OCI-LY7 (cell line): ENCODE data around the gene GPATCH2. TPM values are rescaled to one million over a fixed set of nuclear protein-coding genes. Genes with fewer than 3 reads are reported as not detected.

Experiments
- Bru-seq: library from RNA; stranded (reverse); fragments of 400-500 nt; gene quantifications from one replicate; lab custom pipeline; 2021; lab: Mats Ljungman, UMichigan
- BruChase-seq, 2 experiments: library from RNA; stranded (reverse); fragments of 400-500 nt; gene quantifications; one replicate each; lab custom pipeline; 2021; lab: Mats Ljungman, UMichigan
- BruUV-seq: library from RNA; stranded (reverse); fragments of 400-500 nt; replicated peaks from 2 replicates; lab custom pipeline; 2021; lab: Mats Ljungman, UMichigan
- CTCF ChIA-PET: fragments of 300-600 bp; sonication (Branson Sonifier 250); formaldehyde crosslinking; loops from one replicate; lab custom pipeline; 2022; ENCODE audit warnings: antibody characterized with exemption; ENCODE audit not compliant: unreplicated experiment; lab: Charles Lee
- POLR2A ChIA-PET: fragments of 300-600 bp; sonication (Branson Sonifier 250); formaldehyde crosslinking; loops from one replicate; lab custom pipeline; 2022; ENCODE audit warnings: antibody characterized with exemption; lab: Charles Lee
- DNase-seq: peaks from one replicate; pipeline ENCODE4 v3.0.0-alpha.2; 2015; ENCODE audit warnings: low spot score
- H2AFZ ChIP-seq: fragments of 200-600 bp; sonication (generic), shearing (Covaris generic); 2 replicates; pipeline ENCODE4 v1.6.1; 2014; ENCODE audit warnings: mild to moderate bottlenecking, antibody characterized with exemption, low read length, moderate library complexity
- H3K27ac ChIP-seq: fragments of 200-600 bp; sonication (generic); 2 replicates; pipeline ENCODE4 v1.5.1; 2014; ENCODE audit warnings: mixed run types, low read depth, mild to moderate bottlenecking, moderate library complexity, low read length, inconsistent platforms; ENCODE audit not compliant: poor library complexity, severe bottlenecking
- H3K36me3 ChIP-seq: fragments of 200-600 bp; sonication (generic); 2 replicates; pipeline ENCODE4 v1.6.1; 2014; ENCODE audit warnings: mild to moderate bottlenecking, antibody characterized with exemption, low read length, moderate library complexity, mixed read lengths; ENCODE audit not compliant: insufficient read depth
- H3K4me1 ChIP-seq: fragments of 200-600 bp; sonication (generic); 2 replicates; pipeline ENCODE4 v1.5.1; 2014; ENCODE audit warnings: mild to moderate bottlenecking, low read length; ENCODE audit not compliant: insufficient read depth, poor library complexity, severe bottlenecking
- H3K4me2 ChIP-seq: fragments of 200-600 bp; sonication (generic); 2 replicates; pipeline ENCODE4 v1.6.1; 2014; ENCODE audit warnings: mild to moderate bottlenecking, low read length
- H3K4me3 ChIP-seq: fragments of 200-600 bp; sonication (generic); 2 replicates; pipeline ENCODE4 v1.5.1; 2014; ENCODE audit warnings: mild to moderate bottlenecking, low read depth, low read length; ENCODE audit not compliant: poor library complexity, severe bottlenecking
- H3K79me2 ChIP-seq: fragments of 200-600 bp; sonication (generic); 2 replicates; pipeline ENCODE4 v1.6.1; 2016; ENCODE audit warnings: low read depth, mild to moderate bottlenecking, low read length, moderate library complexity, mixed read lengths; ENCODE audit not compliant: insufficient read depth
- H3K9me2 ChIP-seq: fragments of 200-600 bp; sonication (generic); 2 replicates; pipeline ENCODE4 v1.6.1; 2016; ENCODE audit warnings: mild to moderate bottlenecking, low read length, mixed read lengths; ENCODE audit not compliant: insufficient read depth
- H3K9me3 ChIP-seq: fragments of 200-600 bp; sonication (generic); 2 replicates; pipeline ENCODE4 v1.6.1; 2014; ENCODE audit warnings: mild to moderate bottlenecking, mixed run types, low read length, mixed read lengths
- H4K20me1 ChIP-seq: fragments of 200-600 bp; sonication (generic); 2 replicates; pipeline ENCODE4 v1.6.1; 2014; ENCODE audit warnings: mild to moderate bottlenecking, antibody characterized with exemption, low read length, moderate library complexity, mixed read lengths; ENCODE audit not compliant: insufficient read depth
- EZH2phosphoT487 ChIP-seq: fragments of 200-600 bp; sonication (generic); IDR thresholded peaks from 2 replicates; pipeline ENCODE4 v1.6.1; 2018; ENCODE audit warnings: low read depth, borderline replicate concordance, mild to moderate bottlenecking, mixed run types, antibody characterized with exemption, low read length, moderate library complexity, mixed read lengths
- intact Hi-C: fragments of 100-400 bp; cut with micrococcal nuclease; formaldehyde crosslinking; loops from one replicate; pipeline ENCODE4 v1.10.0; 2022; ENCODE audit not compliant: unreplicated experiment
- long read RNA-seq: library from polyadenylated mRNA; stranded (forward); transcript quantifications from one replicate; pipeline ENCODE4 v2.0.0, GENCODE V29; 2022
- total RNA-seq, 2 experiments: library from RNA; depleted of rRNA in 1 of 2; stranded (reverse); fragments of >200 nt in 1 of 2; shearing (Covaris generic) in 1 of 2; gene quantifications; 2 replicates each; pipeline ENCODE4 v1.2.3, GENCODE V29; 2014 to 2022
- TF ChIP-seq, protein P1 (sequence below): fragments of 200-600 bp; sonication (generic); conservative IDR thresholded peaks from 2 replicates; pipeline ENCODE4 v1.5.1; 2014; ENCODE audit warnings: mild to moderate bottlenecking, antibody characterized with exemption, low read length, moderate library complexity, mixed read lengths

Gene GPATCH2
- total RNA-seq (2014; rRNA removed; shearing (Covaris generic)) (8.8 and 10.2 TPM in 2 replicates), total RNA-seq (2022) (11.1 and 12.7 TPM in 2 replicates), Bru-seq, nascent RNA (percentile 65 among the genes with signal in this experiment), BruChase-seq, experiment 1, labeled RNA remaining after a 6-hour chase (percentile 51 among the genes with signal in this experiment), BruChase-seq, experiment 2, labeled RNA remaining after a 2-hour chase (percentile 61 among the genes with signal in this experiment)
- long read RNA-seq, full-length matches to known transcripts = 17 of 21 reads
- long read RNA-seq, partial matches to known transcripts = 0 of 21 reads
- long read RNA-seq, other reads (novel, unspliced or antisense) = 4 of 21 reads

- H2AFZ ChIP-seq = peak within 1 kb of the TSS; percentile 92
- DNase-seq = peak; percentile 91
- H3K4me1 ChIP-seq = peaks cover 17% of the 10 kb centered on the region
- peak within 1 kb of the TSS; percentile 95 for H3K4me3 ChIP-seq
- no peaks in the 10 kb centered on the region for H3K9me3 ChIP-seq
- no TSS peak for BruUV-seq
- CTCF ChIA-PET = interaction anchor here (0.9 kb wide), 1 partner anchor 105 kb away, joined by 4 read pairs; no protein-coding TSS in a partner anchor
- TF ChIP-seq, protein P1, sequence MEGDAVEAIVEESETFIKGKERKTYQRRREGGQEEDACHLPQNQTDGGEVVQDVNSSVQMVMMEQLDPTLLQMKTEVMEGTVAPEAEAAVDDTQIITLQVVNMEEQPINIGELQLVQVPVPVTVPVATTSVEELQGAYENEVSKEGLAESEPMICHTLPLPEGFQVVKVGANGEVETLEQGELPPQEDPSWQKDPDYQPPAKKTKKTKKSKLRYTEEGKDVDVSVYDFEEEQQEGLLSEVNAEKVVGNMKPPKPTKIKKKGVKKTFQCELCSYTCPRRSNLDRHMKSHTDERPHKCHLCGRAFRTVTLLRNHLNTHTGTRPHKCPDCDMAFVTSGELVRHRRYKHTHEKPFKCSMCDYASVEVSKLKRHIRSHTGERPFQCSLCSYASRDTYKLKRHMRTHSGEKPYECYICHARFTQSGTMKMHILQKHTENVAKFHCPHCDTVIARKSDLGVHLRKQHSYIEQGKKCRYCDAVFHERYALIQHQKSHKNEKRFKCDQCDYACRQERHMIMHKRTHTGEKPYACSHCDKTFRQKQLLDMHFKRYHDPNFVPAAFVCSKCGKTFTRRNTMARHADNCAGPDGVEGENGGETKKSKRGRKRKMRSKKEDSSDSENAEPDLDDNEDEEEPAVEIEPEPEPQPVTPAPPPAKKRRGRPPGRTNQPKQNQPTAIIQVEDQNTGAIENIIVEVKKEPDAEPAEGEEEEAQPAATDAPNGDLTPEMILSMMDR = no peak; the same call in 1 of the 2 replicates
- no peak for TF ChIP-seq EZH2phosphoT487
- H3K9me2 ChIP-seq = no peaks in the 10 kb centered on the region
- H4K20me1 ChIP-seq = peaks cover 11% of the 10 kb centered on the region; the same call in 1 of the 2 replicates
- intact Hi-C loops = loop anchor here (2.0 to 5.0 kb wide), 2 partner anchors 88 to 1109 kb away; no protein-coding TSS in a partner anchor
- POLR2A ChIA-PET = interaction anchor here (0.6 to 1.6 kb wide), 10 partner anchors 8 to 1101 kb away, joined by 3 to 9 read pairs (median 4); no protein-coding TSS in a partner anchor
- H3K36me3 ChIP-seq = no peaks in the 10 kb centered on the region
- H3K79me2 ChIP-seq = peaks cover 41% of the 10 kb centered on the region
- peak within 1 kb of the TSS; percentile 51 for H3K27ac ChIP-seq
- peak within 1 kb of the TSS; percentile 89 for H3K4me2 ChIP-seq
Observed at GRCh38 chr1:217630711-217631591, at the start of gene GPATCH2, which contains the start of gene SPATA17. GPATCH2 (minus strand) TSS chr1:217631090; CDS start chr1:217630971, 119 bp downstream. SPATA17 (plus strand) TSS chr1:217631344; CDS start chr1:217631379, 35 bp downstream.

- no peaks in the 10 kb centered on the region for H3K36me3 ChIP-seq
- H3K9me2 ChIP-seq = no peaks in the 10 kb centered on the region
- H3K4me2 ChIP-seq = no peak overlapping the region; the same call in 1 of the 2 replicates
- H3K4me1 ChIP-seq = peaks cover 4% of the 10 kb centered on the region
- no peak overlapping the region for H2AFZ ChIP-seq
- ChIA-PET POLR2A (no interaction called here), CTCF (no interaction called here)
- H3K9me3 ChIP-seq = no peaks in the 10 kb centered on the region
- no peaks in the 10 kb centered on the region for H3K79me2 ChIP-seq
- intact Hi-C loops = no loop called here
- no peak for TF ChIP-seq EZH2phosphoT487
- TF ChIP-seq, protein P1 = no peak
- no peak for DNase-seq
- no peak overlapping the region for H3K4me3 ChIP-seq
- BruUV-seq = no TSS peak
- H3K27ac ChIP-seq = no peak overlapping the region
- no peaks in the 10 kb centered on the region for H4K20me1 ChIP-seq
Observed at GRCh38 chr1:217674028-217674729, 43.3 kb upstream of the GPATCH2 start.
